ENCODE results near the gene C11orf68.

- TF ChIP-seq CTCF (IDR thresholded peaks at IDR 0.05) (no peak), POLR2A (IDR thresholded peaks at IDR 0.05) (no peak)
These were observed 15.2 kb upstream of the C11orf68 start for GRCh38 chr11:65934014-65934413.

Data from thyroid gland (tissue), 4 donors.